Fibroblast of pulmonary artery (primary cell): ENCODE results near the gene BCR.

Source experiments
- DNase-seq: peaks from one replicate; pipeline ENCODE4 v3.0.0-alpha.2; 2010; ENCODE audit warnings: low read depth
- H3K4me3 ChIP-seq: replicated peaks from 2 replicates; pipeline ENCODE4 v1.5.1; 2011; ENCODE audit warnings: low read depth, mild to moderate bottlenecking, control low read depth, low read length, moderate library complexity
- CTCF ChIP-seq: IDR thresholded peaks from 2 replicates; pipeline ENCODE4 v1.5.1; 2011; ENCODE audit warnings: mild to moderate bottlenecking, control low read depth, low read length, inconsistent platforms; ENCODE audit errors: missing control alignments

The BCR gene

DNA sequence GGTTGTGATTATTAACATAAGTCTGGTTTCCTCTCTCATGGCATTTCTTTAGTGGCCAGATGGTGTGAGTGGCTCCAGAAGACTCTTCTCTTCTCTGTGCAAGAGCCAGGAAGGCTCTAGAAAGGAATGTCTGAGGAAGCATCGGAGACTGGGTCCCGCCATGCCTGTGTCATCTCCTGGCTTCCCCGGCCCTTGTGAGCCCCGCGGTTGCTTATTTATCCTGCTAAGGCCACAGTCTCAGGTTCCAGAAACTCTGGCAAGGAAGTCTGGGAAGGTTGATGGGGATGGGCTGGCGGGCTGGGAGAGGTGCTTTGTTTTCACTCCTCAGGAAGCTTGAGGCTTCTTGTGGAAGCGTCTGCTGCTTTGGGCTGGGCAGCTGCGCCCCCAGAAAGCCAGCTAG lies 18.9 kb downstream of the BCR start:
- H3K4me3 ChIP-seq = no peak overlapping the region
- no peak for DNase-seq
- TF ChIP-seq CTCF = no peak

DNA sequence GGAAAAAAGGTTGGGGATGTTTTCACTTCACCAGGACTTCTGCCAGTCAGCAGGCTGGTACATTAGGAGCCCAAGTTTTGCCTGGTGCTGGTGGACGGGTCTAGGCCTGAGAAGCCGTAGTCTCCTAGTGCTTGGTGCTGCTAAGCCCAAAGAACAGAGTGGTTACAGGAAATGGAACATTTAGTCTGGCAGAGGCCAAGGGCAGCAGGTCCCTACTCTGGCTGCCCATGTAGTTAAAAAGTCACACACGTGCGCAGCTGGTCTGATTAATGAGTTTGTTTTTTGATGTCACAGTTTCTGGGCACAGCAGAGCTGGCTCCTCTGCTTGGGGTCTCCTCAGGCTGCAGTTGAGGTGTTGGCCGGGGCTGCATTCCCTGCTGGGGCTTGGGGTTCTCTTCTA lies 20.6 kb downstream of the BCR start:
- TF ChIP-seq CTCF = no peak
- no peak for DNase-seq
- H3K4me3 ChIP-seq = no peak overlapping the region

DNA sequence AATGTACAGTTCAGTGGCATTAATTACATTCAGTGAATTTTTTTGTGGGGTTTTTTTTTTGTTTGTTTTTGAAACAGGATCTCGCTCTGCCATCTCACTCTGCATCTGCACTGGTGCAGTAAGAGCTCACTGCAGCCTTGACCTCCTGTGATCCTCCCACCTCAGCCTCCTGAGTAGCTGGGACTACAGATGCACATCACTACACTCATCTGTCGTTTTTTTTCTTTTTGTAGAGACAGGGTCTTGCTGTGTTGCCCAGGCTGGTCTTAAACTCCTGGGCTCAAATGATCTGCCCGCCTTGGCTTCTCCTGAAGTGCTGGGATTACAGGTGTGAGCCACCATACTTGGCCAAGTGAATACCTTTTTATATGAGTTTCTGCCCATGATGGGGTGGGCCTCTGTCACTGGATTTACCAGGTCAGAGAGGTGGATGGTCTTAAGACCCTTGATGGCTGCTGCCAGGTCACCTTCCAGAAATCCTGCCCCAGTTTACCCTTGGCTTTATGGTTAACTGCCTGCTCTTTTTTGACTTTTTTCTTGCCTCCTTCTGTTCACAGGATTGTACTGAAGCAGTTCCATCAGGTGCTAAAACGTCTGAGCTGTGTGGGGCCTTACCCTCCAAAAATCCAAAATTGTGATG lies 22.6 kb downstream of the BCR start:
- no peak for TF ChIP-seq CTCF

DNA sequence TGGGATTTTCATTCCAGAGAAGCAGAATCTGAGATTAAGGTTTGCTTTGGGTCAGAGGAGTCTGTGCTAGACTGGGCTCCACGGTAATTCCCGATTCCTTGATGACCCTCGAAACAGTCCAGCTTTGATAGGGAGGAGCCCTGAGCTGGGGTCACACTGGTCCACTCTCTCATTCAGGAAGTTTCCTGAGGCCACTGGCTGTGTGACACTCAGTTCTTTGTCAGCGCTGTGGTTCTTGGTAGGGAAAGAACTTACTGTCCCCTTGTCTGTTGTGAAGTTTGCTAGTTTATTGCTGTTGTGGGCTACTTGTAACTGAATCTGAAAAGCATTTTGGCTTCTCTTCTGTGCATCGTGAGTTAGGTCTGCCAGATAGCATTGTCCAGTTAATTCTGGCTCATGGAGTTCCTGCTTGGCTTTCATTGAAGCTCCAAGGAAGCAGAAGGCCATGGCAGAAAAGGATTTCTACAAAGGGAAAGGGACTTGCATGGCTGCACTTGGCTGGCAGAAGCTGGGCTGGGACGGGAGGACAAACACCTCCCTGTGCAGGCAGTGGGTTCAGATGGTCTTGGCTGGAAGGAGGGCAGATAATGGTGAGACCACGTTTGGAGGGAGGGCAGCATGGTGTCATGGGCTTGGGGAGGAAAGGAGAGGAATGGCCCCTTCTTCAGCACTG lies 23.3 kb downstream of the BCR start:
- H3K4me3 ChIP-seq = no peak overlapping the region
- DNase-seq = no peak
- TF ChIP-seq CTCF = no peak

More for the DNA sequence above, 22.6 kb downstream of the BCR start:
- no peak overlapping the region for H3K4me3 ChIP-seq
- DNase-seq = no peak

- TF ChIP-seq CTCF = no peak
- H3K4me3 ChIP-seq = no peak overlapping the region
Measured at GRCh38 chr22:23204125-23204488, 23.8 kb downstream of the BCR start.

DNA sequence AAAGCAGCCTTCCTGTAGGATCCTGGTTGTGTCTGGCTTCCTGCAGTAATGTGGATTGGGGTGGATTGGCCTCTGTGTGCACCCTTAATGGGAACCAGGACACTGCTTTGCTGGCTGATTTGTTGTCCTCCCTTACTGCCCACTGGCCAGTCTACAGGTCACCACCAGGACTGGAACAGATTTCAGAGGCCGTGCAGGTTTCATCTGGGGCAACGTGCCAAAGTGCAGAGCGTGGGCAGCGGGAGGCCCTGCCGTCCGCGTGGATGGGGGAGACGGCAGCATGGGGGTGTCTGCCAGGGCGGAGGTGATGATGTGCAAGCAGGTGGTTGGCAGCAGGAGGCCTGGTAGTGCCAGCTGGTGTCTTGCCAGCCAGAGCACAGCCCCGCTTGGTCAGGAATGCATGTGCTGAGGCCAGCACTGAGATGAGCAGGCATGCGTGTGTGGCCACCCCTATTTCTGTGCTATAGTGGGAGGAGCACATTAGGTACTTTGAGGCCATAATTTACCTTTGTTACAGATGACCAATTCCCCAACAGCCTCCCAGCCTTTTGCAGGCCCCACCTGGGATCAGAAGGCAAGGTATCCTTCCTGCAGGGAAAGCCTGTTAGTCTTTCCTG lies 24.3 kb downstream of the BCR start:
- no peak for DNase-seq
- no peak for TF ChIP-seq CTCF

More at GRCh38 chr22:23204125-23204488, 23.8 kb downstream of the BCR start:
- DNase-seq = no peak

More for the DNA sequence above, 24.3 kb downstream of the BCR start:
- no peak overlapping the region for H3K4me3 ChIP-seq
